Astrocyte of the spinal cord (primary cell): ENCODE results near the gene SLAIN1.
A peak's percentile ranks its signal among the peaks of the same experiment; 100 is the strongest.

Experiments used
- DNase-seq: peaks from one replicate; pipeline ENCODE4 v3.0.0; 2011; ENCODE audit warnings: low read depth, low spot score
- H3K4me3 ChIP-seq: 2 replicates; pipeline ENCODE4 v1.5.1; 2011; ENCODE audit warnings: low read depth, mild to moderate bottlenecking, low read length, moderate library complexity
- CTCF ChIP-seq: IDR thresholded peaks from 2 replicates; pipeline ENCODE4 v1.5.1; 2012; ENCODE audit warnings: low read depth, mild to moderate bottlenecking, low read length, inconsistent platforms
- in situ Hi-C: cut with HindIII; loops from 2 replicates; pipeline ENCODE4 v1.10.0; 2017; ENCODE audit warnings: low sequenced_read_pairs

SLAIN1 gene

DNA sequence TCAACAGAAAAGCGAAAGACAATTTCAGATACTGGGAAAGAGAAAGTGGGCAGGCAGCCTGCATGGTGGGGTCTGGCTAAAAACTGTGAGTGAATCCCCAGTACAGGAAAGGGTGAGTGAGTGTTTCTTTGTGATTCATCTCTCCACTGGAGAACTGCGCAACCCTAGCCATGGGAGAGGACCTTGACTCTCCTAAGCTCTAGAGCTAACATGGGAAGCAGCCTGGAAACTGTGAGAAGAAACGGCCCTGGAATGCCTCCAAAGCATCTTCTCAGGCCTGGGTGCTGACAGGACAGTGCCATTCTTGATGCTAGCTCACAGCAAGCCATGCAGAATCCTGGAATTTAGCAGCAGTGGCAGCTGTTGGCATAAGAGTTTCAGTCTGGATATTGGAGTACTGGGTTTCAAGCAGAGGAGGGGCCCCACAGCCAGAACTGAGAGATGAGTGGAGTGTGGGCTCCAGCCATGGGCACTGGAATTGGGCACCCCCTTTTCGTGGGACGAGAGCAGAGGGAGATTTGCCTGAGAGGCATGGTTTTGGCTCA is 18.7 kb upstream of the SLAIN1 start:
- H3K4me3 ChIP-seq = no peak overlapping the region
- no peak for TF ChIP-seq CTCF
- in situ Hi-C loops = no loop called here
- peak; percentile 38 for DNase-seq

DNA sequence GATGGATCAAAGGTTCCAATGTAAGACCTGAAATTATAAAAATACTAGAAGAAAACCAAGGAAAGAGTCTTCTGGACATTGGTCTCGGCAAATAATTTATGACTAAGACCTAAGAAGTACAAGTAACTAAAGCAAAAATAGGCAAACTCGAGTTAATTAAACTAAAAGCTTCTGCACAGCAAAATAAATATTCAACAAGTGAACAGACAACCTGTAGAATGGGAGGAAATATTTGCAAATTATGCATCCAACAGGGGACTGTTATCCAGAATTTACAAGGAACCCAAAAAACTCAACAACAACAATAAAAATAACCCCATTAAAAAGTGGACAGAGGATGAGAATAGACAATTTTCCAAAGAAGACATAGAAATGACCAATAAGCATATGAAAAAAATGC is 9.7 kb upstream of the SLAIN1 start:
- DNase-seq = no peak
- in situ Hi-C loops = no loop called here
- H3K4me3 ChIP-seq = no peak overlapping the region
- TF ChIP-seq CTCF = no peak

GRCh38 chr13:77691871-77692270 is 5.6 kb upstream of the SLAIN1 start:
- in situ Hi-C loops = no loop called here
- no peak for TF ChIP-seq CTCF
- DNase-seq = no peak
- H3K4me3 ChIP-seq = no peak overlapping the region

DNA sequence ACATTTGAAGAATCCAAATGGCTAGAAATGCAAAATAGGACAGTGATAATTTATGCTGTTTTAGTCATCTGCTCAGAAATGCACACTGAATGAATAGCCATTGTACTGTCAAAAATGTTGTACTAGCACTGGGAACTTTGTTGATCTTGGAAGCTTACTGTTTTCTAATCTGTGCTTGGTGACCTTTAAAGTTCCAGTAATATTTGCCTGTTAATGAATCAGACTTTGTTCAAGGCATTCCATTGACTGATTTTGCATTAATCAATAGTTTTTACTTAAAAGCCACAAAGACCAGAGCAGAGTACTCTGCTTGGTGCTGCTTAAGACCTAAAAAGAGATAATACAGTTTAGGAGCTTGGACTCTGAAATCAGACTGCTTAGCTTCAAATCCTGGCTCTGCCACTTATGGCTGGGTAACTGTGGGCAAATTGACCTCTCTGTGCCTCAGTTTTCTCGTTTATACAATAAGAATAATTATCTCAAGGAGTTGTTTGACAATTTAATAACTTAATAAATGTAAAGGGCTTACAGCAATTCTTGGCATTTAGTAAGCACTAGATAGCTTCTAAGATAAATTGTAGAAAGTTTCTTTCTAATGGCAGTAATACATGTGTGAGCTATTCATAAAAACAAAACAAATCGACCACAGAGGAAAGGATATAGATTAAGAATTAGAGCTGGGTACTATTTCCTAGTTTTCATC is 4.6 kb upstream of the SLAIN1 start:
- TF ChIP-seq CTCF = no peak
- in situ Hi-C loops = no loop called here
- DNase-seq = no peak
- no peak overlapping the region for H3K4me3 ChIP-seq

DNA sequence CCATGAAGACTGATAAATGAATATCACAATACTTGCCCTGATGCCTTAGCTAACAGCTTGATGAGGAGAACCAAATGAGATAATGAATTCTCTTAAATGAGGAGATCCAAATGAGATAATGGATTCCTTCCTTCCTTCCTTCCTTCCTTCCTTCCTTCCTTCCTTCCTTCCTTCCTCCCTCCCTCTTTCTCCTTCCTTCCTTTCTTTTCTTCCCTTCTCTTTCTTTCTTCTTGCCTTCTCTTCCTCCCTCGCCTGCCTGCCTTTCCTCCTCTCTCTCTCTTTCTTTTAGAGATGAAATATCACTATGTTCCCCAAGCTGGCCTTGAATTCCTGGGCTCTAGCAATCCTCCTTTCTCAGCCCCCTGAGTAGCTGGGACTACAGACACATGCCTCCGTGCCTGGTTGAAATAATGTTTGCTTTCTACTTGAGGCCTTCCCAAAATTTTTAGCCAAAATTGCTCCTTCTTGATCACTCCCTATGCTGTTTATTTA is 4.0 kb upstream of the SLAIN1 start:
- H3K4me3 ChIP-seq = no peak overlapping the region
- TF ChIP-seq CTCF = no peak
- no peak for DNase-seq
- in situ Hi-C loops = no loop called here

- in situ Hi-C loops = no loop called here
- no peak overlapping the region for H3K4me3 ChIP-seq
- peak; percentile 21 for DNase-seq
- TF ChIP-seq CTCF = no peak
These were observed 1.2 kb upstream of the SLAIN1 start for GRCh38 chr13:77696006-77696878.
